Kidney epithelial cell (primary cell): ENCODE measurements around the gene RPS2. TPM values are rescaled to one million over a fixed set of nuclear protein-coding genes. Genes with fewer than 3 reads are reported as not detected.
"Not testable (repeated sequence)": the region's sequence is repeated elsewhere in the genome, so short reads cannot be mapped to it uniquely, and the experiment has no call there.

Experiments used
- DNase-seq: peaks from one replicate; pipeline ENCODE4 v3.0.0-alpha.2; 2010; ENCODE audit warnings: low read depth
- H3K27me3 ChIP-seq: 2 replicates; pipeline ENCODE4 v1.6.0; 2011; ENCODE audit warnings: low read length; ENCODE audit not compliant: control insufficient read depth, insufficient read depth
- H3K36me3 ChIP-seq: 2 replicates; pipeline ENCODE4 v1.5.1; 2011; ENCODE audit warnings: low read length; ENCODE audit not compliant: control insufficient read depth, insufficient read depth
- H3K4me3 ChIP-seq: 2 replicates; pipeline ENCODE4 v1.5.1; 2011; ENCODE audit warnings: low read depth, mild to moderate bottlenecking, control low read depth, low read length
- total RNA-seq: library from RNA; depleted of rRNA; stranded (reverse); fragments of >200 nt; gene quantifications from 2 replicates; pipeline ENCODE4 v1.2.3, GENCODE V29; 2015
- TF ChIP-seq, protein P1 (sequence below): IDR thresholded peaks from 2 replicates; pipeline ENCODE4 v1.5.1; 2011; ENCODE audit warnings: mild to moderate bottlenecking, moderate library complexity, low read length, control low read depth, inconsistent platforms; ENCODE audit not compliant: insufficient read depth, poor library complexity, severe bottlenecking

Gene RPS2
- total RNA-seq, 1 donor from 2014 or later = 4,278 TPM

GRCh38 chr16:1971796-1972489 lies 7.3 kb upstream of the RPS2 start, which contains the start of gene TBL3:
TSS of gene TBL3 (plus strand) at chr16:1972053. CDS start at chr16:1972165, 112 bp downstream.
- Histone ChIP-seq H3K36me3 (peaks cover 5% of the 10 kb centered on the region), H3K4me3 (peak within 1 kb of the TSS; percentile 91), H3K27me3 (no peaks in the 10 kb centered on the region)
- DNase-seq = peak; percentile 61
- TF ChIP-seq, protein P1, sequence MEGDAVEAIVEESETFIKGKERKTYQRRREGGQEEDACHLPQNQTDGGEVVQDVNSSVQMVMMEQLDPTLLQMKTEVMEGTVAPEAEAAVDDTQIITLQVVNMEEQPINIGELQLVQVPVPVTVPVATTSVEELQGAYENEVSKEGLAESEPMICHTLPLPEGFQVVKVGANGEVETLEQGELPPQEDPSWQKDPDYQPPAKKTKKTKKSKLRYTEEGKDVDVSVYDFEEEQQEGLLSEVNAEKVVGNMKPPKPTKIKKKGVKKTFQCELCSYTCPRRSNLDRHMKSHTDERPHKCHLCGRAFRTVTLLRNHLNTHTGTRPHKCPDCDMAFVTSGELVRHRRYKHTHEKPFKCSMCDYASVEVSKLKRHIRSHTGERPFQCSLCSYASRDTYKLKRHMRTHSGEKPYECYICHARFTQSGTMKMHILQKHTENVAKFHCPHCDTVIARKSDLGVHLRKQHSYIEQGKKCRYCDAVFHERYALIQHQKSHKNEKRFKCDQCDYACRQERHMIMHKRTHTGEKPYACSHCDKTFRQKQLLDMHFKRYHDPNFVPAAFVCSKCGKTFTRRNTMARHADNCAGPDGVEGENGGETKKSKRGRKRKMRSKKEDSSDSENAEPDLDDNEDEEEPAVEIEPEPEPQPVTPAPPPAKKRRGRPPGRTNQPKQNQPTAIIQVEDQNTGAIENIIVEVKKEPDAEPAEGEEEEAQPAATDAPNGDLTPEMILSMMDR = no peak

DNA sequence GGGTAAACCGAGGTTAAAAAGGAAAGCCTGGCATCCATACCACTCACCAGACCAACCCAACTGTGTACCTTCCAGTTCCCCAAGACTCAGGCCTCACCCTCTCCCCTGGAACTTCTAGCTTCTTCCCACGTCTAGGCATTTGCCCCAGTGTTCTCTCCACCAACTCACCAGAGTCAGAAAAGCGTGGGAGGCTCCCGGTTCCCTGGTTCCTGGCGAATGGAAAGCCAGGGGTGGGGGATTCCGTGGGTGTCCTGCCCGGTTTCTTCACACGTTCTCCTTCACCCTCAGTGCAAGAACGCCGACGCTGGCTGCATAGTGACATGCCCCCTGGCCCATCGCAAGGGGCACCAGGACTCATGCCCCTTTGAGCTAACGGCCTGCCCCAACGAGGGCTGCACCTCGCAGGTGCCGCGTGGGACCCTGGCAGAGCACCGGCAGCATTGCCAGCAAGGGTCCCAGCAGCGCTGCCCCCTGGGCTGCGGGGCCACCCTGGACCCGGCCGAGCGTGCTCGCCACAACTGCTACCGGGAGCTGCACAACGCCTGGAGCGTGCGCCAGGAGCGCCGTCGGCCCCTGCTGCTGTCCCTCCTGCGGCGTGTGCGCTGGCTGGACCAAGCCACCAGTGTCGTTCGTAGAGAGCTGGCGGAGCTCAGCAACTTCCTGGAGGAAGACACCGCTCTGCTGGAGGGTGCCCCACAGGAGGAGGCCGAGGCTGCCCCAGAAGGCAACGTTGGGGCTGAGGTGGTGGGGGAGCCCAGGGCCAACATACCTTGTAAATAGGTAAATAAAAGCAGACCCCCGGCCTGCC lies 3.7 kb upstream of the RPS2 start:
- Histone ChIP-seq H3K36me3 (peaks cover 2% of the 10 kb centered on the region), H3K27me3 (no peaks in the 10 kb centered on the region), H3K4me3 (no peak overlapping the region)
- DNase-seq = no peak
- TF ChIP-seq, protein P1 = no peak

DNA sequence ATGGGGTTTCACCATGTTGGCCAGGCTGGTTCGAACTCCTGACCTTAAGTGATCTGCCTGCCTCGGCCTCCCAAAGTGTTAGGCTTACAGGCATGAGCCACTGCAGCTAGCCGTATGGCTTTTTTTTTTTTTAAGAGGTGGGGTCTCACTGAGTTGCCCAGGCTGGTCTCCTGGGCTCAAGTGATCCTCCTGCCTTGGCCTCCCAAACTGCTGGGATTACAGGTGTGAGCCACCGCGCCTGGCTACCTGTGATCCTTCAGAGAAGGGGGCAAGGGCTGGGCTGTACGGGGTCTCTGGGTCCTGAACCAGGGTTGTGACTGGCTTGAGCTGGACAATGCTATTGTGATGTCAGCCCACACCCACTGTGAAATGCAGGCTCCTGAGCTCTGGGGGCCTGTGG lies 1.8 kb upstream of the RPS2 start, which contains the start of gene RNF151:
TSS of gene RNF151 (plus strand) at position 397 of the 400 bp plus-strand sequence. CDS start 26 bp downstream, outside the sequence.
- Histone ChIP-seq H3K4me3 (peak within 1 kb of the TSS; percentile 81), H3K36me3 (peaks cover 2% of the 10 kb centered on the region), H3K27me3 (no peaks in the 10 kb centered on the region)
- TF ChIP-seq, protein P1 = no peak
- DNase-seq = no peak

GRCh38 chr16:1965396-1966001 lies 873 bp upstream of the RPS2 start:
- Histone ChIP-seq H3K27me3 (no peaks in the 10 kb centered on the region), H3K36me3 (peaks cover 2% of the 10 kb centered on the region), H3K4me3 (peak overlapping the region; percentile 81)
- DNase-seq = no peak
- TF ChIP-seq, protein P1 = no peak

DNA sequence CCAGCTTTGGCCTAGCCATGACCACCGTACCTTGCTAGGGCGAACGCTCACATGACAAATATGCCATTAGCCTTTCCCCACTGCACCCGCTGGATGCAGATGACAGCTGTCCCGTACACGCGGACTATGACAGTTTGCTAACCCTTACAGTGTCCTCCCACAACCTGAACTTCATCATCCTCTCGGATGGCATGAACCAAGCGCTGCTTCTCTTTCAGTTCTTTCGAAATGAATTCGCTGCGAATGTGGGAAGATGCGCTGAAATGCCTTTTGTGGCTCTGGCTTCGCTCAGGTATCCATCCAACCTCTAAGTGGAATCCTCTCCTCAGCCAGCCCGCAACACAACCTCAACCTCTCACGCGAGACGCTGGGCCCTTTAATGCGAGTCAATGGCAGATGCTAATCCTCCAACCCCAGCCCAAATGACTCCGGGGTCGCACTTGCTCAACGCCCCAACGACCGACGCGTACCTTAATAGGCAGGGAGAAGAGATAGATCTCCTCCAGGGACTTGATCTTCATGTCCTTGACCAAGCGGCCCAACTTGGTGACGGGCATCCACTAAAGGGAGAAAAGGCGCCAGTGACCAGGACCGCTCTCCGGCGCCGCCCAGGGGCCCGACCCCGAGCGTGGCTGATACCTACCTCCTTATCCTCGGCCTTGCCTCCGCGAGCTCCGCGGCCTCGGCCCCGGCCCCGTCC lies 670 bp downstream of the RPS2 start:
- TF ChIP-seq, protein P1 = peak; percentile 13
- no peak for DNase-seq
- H3K27me3 ChIP-seq = no peaks in the 10 kb centered on the region
- H3K36me3 ChIP-seq = peaks cover 2% of the 10 kb centered on the region
- peak overlapping the region; percentile 75 for H3K4me3 ChIP-seq

- not testable (repeated sequence) for DNase-seq, H3K27me3 ChIP-seq, H3K36me3 ChIP-seq
- peak overlapping the region; percentile 75 for H3K4me3 ChIP-seq
Observed at GRCh38 chr16:1962161-1963153, 2.2 kb downstream of the RPS2 start.
